GM21528 (cell line): ENCODE data around the gene CD80.

Source experiments
- ATAC-seq: cut with Tn5 transposase; IDR thresholded peaks from one replicate; pipeline ENCODE4 v1.9.1; 2021; ENCODE audit warnings: mild to moderate bottlenecking, moderate library complexity; ENCODE audit not compliant: unreplicated experiment, low FRiP score

The CD80 gene

GRCh38 chr3:119500901-119501300 lies 58.5 kb downstream of the CD80 start:
- no peak for ATAC-seq

- no peak for ATAC-seq
These were observed 59.1 kb downstream of the CD80 start for GRCh38 chr3:119500265-119500664.

GRCh38 chr3:119498186-119499011 lies 61.0 kb downstream of the CD80 start, which contains the start of gene TIMMDC1:
Gene TIMMDC1 (plus strand): TSS chr3:119498547. CDS start chr3:119498734, 187 bp downstream.
- ATAC-seq: peak; percentile 99

- peak; percentile 40 for ATAC-seq
These were observed 61.6 kb downstream of the CD80 start for GRCh38 chr3:119497820-119498185.

- ATAC-seq: no peak
These were observed 64.8 kb downstream of the CD80 start for GRCh38 chr3:119494597-119494996.

GRCh38 chr3:119492810-119493209 lies 66.6 kb downstream of the CD80 start:
- ATAC-seq: no peak

GRCh38 chr3:119492128-119492527 lies 67.3 kb downstream of the CD80 start:
- ATAC-seq: no peak

GRCh38 chr3:119490153-119490552 lies 69.3 kb downstream of the CD80 start:
- ATAC-seq: no peak

GRCh38 chr3:119485563-119485962 lies 73.9 kb downstream of the CD80 start:
- ATAC-seq: no peak

GRCh38 chr3:119483101-119483500 lies 76.3 kb downstream of the CD80 start:
- ATAC-seq: no peak

GRCh38 chr3:119481079-119481478 lies 78.3 kb downstream of the CD80 start:
- no peak for ATAC-seq
